Hematopoietic multipotent progenitor cell treated with erythropoietin and hydrocortisone succinate and interleukin-3 and kit ligand, for 4 days (in vitro differentiated cells): ENCODE data around the gene KLHDC4.
"Not testable (repeated sequence)": the region's sequence is repeated elsewhere in the genome, so short reads cannot be mapped to it uniquely, and the experiment has no call there.

Source experiments
- DNase-seq: peaks from one replicate; pipeline ENCODE4 v3.0.0-alpha.2; 2015

Gene KLHDC4

DNA sequence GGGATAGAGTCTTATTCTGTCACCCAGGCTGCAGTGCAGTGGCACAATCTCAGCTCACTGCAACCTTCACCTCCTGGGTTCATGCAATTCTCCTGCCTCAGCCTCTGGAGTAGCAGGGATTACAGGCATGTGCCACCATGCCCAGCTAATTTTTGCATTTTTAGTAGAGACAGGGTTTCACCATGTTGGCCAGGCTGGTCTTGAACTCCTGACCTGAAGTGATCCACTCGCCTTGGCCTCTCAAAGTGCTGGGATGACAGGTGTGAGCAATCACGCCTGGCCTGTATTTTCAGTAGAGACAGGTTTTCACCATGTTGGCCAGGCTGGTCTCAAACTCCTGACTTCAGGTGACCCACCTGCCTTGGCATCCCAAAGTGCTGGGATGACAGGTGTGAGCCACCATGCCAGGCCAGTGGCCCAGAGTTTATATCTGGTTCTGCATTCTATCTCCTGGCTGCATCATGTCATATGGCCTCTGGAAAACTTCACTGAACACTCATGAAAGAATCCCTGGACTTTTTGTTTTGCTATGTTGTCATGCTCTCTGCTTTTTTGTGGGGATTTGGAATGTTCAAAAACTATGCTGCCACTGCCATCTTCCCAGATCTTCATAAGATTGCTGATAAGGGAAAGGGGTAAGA, 21.8 kb upstream of the KLHDC4 start:
- DNase-seq = not testable (repeated sequence)

DNA sequence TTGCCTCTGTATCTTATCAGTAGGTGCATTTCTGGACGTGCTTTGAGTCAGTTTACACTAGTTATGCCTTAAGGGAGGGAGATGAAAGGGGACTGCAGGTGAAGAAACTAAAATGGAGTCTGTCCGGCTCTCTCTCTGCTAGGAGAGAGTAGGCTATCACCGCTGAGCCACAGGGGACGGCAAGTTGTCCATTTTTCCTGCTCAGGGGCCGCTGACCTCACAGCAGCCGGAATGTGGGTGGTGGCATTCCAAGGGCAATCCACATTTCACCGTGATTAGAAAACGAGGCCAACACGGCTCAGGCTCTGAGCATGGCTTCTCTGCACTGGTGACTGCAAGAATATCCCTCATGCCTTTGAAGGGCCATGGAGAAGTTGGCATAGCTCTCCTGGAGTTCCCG, 19.0 kb upstream of the KLHDC4 start:
- no peak for DNase-seq

- no peak for DNase-seq
Observed at GRCh38 chr16:87782033-87782432, 16.2 kb upstream of the KLHDC4 start.

GRCh38 chr16:87780385-87780989, 14.7 kb upstream of the KLHDC4 start:
- peak; percentile 95 for DNase-seq

GRCh38 chr16:87778830-87779579, 13.2 kb upstream of the KLHDC4 start:
- peak; percentile 98 for DNase-seq

- no peak for DNase-seq
Observed at GRCh38 chr16:87778476-87778829, 12.7 kb upstream of the KLHDC4 start.

DNA sequence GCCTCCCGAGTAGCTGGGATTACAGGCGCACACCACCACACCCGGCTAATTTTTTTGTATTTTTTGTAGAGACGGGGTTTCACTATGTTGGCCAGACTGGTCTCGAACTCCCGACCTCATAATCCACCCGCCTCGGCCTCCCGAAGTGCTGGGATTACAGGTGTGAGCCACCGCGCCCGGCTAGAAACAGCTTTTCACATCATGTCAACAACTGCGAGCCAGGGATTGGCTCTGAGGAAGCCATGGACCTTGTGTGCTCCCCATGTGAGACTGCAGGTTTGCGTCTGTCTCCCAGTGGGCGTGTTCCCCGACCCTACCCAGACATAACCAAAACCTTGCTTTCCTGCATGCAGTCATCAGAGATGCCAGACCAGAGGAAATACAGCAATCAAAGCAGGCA, 8.1 kb upstream of the KLHDC4 start:
- DNase-seq = not testable (repeated sequence)

DNA sequence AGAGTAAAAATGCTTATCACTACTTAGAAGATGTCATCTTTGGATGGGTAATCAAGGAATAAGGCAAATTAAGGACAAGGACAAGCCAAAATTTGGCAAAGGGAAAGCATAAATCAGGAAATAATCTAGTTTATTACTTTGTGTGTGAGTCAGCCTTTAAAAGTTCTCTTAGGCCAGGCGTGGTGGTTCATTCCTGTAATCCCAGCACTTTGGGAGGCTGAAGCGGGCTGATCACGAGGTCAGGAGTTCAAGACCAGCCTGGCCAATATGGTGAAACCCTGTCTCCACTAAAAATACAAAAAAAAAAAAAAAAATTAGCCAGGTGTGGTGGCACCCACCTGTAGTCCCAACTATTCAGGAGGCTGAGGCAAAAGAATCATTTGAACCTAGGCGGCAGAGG, 1.7 kb upstream of the KLHDC4 start:
- not testable (repeated sequence) for DNase-seq

DNA sequence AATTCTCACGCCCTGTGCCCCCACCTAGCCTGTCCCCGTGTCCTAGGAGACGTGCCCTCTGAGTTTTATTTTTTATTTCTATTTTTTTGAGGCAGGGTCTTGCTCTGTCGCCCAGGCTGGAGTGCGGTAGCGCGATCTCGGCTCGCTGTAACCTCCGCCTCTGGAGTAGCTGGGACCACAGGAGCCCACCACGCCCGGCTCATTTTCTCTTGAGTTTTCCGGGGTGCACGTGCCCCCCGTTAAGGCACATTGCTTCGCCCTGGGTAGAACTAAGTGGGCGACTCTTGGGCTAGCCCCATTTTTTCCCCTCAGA, 655 bp upstream of the KLHDC4 start:
- no peak for DNase-seq

DNA sequence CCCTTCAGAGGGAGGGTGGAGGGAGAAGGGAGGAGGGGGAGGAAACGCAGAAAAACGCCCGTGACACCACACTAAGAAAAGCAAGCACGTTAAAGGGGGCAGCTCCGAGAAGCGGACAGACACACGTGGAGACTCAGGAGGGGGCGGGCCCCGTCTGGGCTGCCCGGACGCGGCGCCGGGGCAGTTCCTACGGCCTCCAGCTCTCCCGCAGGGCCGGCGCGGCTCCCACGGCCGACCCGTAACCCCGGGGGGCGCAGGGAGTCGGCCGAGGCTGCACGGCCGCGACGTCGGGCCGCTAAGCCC, 362 bp downstream of the KLHDC4 start:
- DNase-seq = peak; percentile 65

GRCh38 chr16:87764600-87765472, 950 bp downstream of the KLHDC4 start:
- DNase-seq = no peak

DNA sequence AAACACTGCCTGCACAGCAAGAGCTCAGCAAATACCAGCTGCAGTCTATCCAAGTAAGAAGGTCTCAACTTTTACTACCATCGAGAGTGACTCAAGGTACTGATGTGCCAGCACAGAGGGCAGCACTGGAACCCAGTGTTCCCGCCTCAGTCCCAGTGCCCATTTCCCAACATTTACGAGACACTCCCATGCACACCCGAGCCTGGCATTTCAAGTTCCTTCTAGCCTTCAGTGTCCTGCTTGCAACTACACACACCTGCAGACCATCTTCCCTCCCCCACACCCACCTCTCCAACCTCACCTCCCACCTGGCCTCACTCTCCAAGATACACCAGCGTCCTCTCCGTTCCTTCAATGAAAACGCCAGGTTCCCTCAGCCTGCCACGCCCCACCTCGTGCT, 3.2 kb downstream of the KLHDC4 start:
- DNase-seq = no peak

DNA sequence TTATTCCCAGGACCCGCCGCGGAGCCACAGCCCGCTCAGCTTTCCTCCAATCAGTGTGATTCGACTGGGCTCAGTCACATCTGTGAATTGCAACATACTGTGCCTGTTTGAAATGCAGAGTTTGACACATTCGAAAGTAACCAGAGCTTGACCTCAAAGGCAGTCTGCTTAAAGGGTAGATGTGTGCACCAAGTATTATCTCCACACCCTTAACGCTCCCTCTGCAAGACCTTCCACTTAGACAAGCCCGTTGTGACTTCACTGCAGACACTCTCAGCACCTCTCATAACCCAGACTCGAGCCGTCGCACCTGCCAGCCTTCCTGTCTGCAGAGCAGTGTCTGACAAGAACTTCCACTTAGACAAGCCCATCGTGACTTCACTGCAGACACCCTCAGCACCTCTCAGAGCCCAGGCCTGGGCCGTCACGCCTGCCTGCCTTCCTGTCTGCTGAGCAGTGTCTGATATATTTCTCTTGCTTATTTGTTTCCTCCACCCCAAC, 3.7 kb downstream of the KLHDC4 start:
- no peak for DNase-seq

DNA sequence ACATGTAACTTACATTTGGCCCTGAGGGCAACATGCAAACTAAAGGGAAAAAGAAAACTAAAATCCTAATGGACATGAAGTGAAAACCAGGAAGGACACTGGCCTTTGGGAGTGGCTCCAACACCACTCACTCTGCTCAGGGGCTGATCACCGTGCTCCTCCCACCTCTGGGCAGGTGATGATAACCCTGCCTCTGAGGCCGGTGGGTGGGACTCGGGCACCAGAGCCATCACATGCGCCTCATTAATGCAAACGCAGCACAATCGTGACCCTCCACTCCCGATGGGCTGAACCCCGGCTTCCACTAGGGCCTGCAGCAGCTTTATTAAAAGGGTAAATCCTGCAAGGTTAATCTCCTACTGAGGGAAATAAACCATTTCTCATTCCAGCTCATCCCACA, 4.7 kb downstream of the KLHDC4 start:
- no peak for DNase-seq

GRCh38 chr16:87757841-87758426, 7.9 kb downstream of the KLHDC4 start:
- no peak for DNase-seq

- DNase-seq = no peak
Observed at GRCh38 chr16:87754535-87754934, 11.3 kb downstream of the KLHDC4 start.

GRCh38 chr16:87747626-87748414, 18.0 kb downstream of the KLHDC4 start:
- no peak for DNase-seq

- DNase-seq = no peak
Observed at GRCh38 chr16:87746178-87746577, 19.6 kb downstream of the KLHDC4 start.

DNA sequence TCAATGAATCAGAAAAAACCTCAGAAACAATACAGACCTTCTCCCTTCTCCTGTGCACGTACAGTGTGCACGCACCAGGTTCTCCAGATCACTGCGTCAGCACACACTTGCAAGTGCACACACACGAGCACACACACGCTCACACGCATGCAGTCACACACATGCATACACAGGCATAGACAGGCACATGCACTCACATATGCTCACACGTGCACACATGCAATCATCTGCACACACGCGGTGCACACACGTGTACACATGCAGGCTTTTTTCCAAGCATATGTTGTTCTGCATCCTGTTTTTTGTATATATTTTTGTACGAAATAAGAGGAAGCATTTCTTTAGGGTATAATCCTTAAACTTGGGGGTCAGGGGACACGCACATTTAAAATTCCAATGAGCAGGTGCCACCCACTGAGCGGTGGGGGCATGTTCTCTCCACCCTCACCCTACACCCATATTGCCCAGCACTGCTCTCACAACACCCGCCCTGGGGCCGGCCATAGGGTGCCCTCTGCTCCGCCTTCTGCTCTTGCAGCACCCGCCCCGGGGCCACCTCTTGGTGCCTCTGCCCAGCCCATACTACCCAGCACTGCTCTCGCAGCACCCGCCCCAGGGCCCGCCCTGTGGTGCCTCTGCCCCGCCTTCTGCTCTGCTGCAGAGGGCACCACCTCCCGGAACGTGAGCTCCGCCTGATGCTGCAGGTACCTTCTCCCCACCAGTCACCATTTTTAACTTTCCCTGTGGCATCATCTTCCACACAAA, 20.9 kb downstream of the KLHDC4 start:
- DNase-seq = no peak

DNA sequence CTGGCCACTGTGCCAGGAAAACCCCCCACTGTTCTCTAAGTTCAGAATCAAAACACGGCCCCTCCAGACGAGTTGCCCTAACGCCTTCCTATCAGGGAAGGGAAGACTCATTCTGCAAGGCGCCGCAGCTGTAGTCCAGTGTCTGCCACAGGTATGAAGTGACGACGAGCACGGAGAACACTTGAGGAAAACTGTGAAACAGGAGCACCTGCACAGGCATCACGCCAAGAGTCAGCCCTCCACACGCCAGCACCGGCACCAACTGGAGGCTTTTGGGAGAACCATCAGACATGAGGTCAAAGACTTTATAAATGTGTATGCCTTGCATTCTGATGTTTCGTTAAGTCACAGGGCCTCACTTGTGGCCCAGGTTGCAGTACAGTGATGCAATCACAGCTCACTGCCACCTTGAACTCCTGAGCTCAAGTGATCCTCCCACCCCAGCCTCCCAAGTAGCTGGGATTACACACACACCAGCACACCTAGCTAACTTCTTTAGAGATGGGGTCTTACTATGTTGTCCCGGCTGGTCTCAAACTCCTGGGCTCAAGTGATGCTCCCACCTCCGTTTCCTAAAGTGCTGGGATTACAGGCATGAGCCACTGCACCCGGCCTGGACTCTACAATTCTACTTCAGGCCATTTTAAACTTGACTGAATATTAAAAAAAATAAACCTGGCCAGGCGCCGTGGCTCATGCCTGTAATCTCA, 22.9 kb downstream of the KLHDC4 start:
- DNase-seq = no peak
